Astrocyte of the spinal cord (primary cell): ENCODE data around the gene ETS2.

ENCODE experiments used
- DNase-seq: peaks from one replicate; pipeline ENCODE4 v3.0.0; 2011; ENCODE audit warnings: low read depth, low spot score
- H3K4me3 ChIP-seq: 2 replicates; pipeline ENCODE4 v1.5.1; 2011; ENCODE audit warnings: low read depth, mild to moderate bottlenecking, low read length, moderate library complexity
- CTCF ChIP-seq: IDR thresholded peaks from 2 replicates; pipeline ENCODE4 v1.5.1; 2012; ENCODE audit warnings: low read depth, mild to moderate bottlenecking, low read length, inconsistent platforms
- in situ Hi-C: cut with HindIII; loops from 2 replicates; pipeline ENCODE4 v1.10.0; 2017; ENCODE audit warnings: low sequenced_read_pairs

Gene ETS2

GRCh38 chr21:38771536-38771935 is 34.2 kb upstream of the ETS2 start:
- in situ Hi-C loops: no loop called here
- no peak for TF ChIP-seq CTCF
- H3K4me3 ChIP-seq: no peak overlapping the region
- no peak for DNase-seq

GRCh38 chr21:38772646-38773045 is 33.1 kb upstream of the ETS2 start:
- no peak for DNase-seq
- in situ Hi-C loops: no loop called here
- TF ChIP-seq CTCF: no peak
- H3K4me3 ChIP-seq: no peak overlapping the region

- peak; percentile 95 for DNase-seq
- TF ChIP-seq CTCF: no peak
- in situ Hi-C loops: no loop called here
- no peak overlapping the region for H3K4me3 ChIP-seq
Measured at GRCh38 chr21:38773099-38774061, 32.3 kb upstream of the ETS2 start.

GRCh38 chr21:38774152-38774551 is 31.6 kb upstream of the ETS2 start:
- H3K4me3 ChIP-seq: no peak overlapping the region
- TF ChIP-seq CTCF: no peak
- DNase-seq: no peak
- in situ Hi-C loops: no loop called here

- TF ChIP-seq CTCF: no peak
- no peak for DNase-seq
- no peak overlapping the region for H3K4me3 ChIP-seq
- in situ Hi-C loops: no loop called here
Measured at GRCh38 chr21:38774586-38775285, 31.0 kb upstream of the ETS2 start.

- no peak overlapping the region for H3K4me3 ChIP-seq
- DNase-seq: no peak
- in situ Hi-C loops: no loop called here
- TF ChIP-seq CTCF: no peak
Measured at GRCh38 chr21:38775733-38776132, 30.0 kb upstream of the ETS2 start.
